ENCODE results near the gene ZNF692.

DNA sequence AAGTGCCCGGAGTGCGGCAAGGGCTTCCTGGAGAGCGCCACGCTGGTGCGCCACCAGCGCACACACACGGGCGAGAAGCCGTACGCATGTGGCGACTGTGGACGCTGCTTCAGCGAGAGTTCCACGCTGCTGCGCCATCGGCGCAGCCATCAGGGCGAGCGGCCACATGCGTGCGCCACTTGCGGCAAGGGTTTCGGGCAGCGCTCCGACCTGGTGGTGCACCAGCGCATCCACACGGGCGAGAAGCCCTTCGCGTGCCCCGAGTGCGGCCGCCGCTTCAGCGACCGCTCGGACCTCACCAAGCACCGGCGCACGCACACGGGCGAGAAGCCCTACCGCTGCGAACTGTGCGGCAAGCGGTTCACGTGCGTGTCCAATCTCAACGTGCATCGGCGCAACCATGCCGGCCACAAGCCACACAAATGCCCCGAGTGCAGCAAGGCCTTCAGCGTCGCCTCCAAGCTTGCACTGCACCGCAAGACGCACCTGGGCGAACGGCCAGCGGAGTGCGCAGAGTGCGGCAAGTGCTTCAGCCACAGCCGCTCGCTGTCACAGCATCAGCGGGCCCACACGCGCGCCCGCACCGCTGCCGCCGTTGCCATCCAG lies 10.8 kb downstream of the ZNF692 start:
- TF ChIP-seq POLR2A (IDR thresholded peaks at IDR 0.05; ENCODE audit: low read length) (no peak), GATA1 (IDR thresholded peaks at IDR 0.05; ENCODE audit: low read depth, low read length) (no peak)

Measured in erythroblast (primary cell).